HEK293T (cell line): ENCODE results near the gene ZIC4.

Source experiments
- ARNT ChIP-seq: fragments of 450-650 bp; IDR thresholded peaks from 2 replicates; pipeline ENCODE4 v1.6.1; 2017; ENCODE audit warnings: mild to moderate bottlenecking
- BHLHE40 ChIP-seq: fragments of 450-650 bp; IDR thresholded peaks from 2 replicates; pipeline ENCODE4 v1.6.1; 2016; ENCODE audit warnings: mild to moderate bottlenecking, moderate library complexity, borderline replicate concordance
- CTBP1 ChIP-seq: fragments of 450-650 bp; IDR thresholded peaks from 2 replicates; pipeline ENCODE4 v1.6.1; 2016; ENCODE audit warnings: borderline replicate concordance
- ELF4 ChIP-seq: fragments of 450-650 bp; IDR thresholded peaks from 2 replicates; pipeline ENCODE4 v1.6.1; 2017; ENCODE audit warnings: antibody characterized with exemption
- FOXA1 ChIP-seq: fragments of 450-650 bp; IDR thresholded peaks from 2 replicates; pipeline ENCODE4 v1.6.1; 2016; ENCODE audit warnings: mild to moderate bottlenecking
- FOXK2 ChIP-seq: fragments of 450-650 bp; IDR thresholded peaks from 2 replicates; pipeline ENCODE4 v1.6.1; 2016; ENCODE audit warnings: mild to moderate bottlenecking
- FOXM1 ChIP-seq: fragments of 450-650 bp; IDR thresholded peaks from 2 replicates; pipeline ENCODE4 v1.6.1; 2017; ENCODE audit warnings: mild to moderate bottlenecking, borderline replicate concordance
- HDGF ChIP-seq: fragments of 450-650 bp; IDR thresholded peaks from 2 replicates; pipeline ENCODE4 v1.6.1; 2017; ENCODE audit warnings: antibody characterized with exemption, borderline replicate concordance
- NFRKB ChIP-seq: fragments of 450-650 bp; IDR thresholded peaks from 2 replicates; pipeline ENCODE4 v1.6.1; 2016; ENCODE audit warnings: mild to moderate bottlenecking, moderate library complexity
- SP1 ChIP-seq: fragments of 450-650 bp; IDR thresholded peaks from 2 replicates; pipeline ENCODE4 v1.6.1; 2017
- SUZ12 ChIP-seq: fragments of 450-650 bp; IDR thresholded peaks from 2 replicates; pipeline ENCODE4 v1.6.1; 2016; ENCODE audit warnings: mild to moderate bottlenecking
- TARDBP ChIP-seq: fragments of 450-650 bp; IDR thresholded peaks from 2 replicates; pipeline ENCODE4 v1.6.1; 2016
- ZNF384 ChIP-seq: fragments of 450-650 bp; IDR thresholded peaks from 2 replicates; pipeline ENCODE4 v1.6.1; 2016
- TF ChIP-seq, protein P1 (sequence below): fragments of 450-650 bp; IDR thresholded peaks from 2 replicates; pipeline ENCODE4 v1.6.1; 2016

DNA sequence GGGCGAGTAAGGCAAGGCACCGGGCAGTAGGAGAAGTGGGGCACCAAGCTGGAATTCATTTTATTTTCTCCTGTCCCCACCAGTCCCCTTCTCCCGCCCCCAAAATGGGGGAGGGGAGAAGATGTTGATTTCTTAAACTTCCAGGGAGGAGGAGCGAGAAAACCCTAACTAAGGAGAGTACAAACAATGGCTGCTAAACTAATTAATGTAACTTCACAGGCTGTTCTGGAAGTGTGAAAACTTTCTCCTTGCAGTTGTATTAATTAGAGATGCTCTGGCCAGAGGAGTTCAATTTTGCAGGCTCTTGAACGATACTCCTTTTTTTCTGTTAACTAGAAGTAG, 11.5 kb downstream of the ZIC4 start:
- TF ChIP-seq SP1 = no peak
- no peak for TF ChIP-seq FOXM1
- TF ChIP-seq FOXK2 = no peak
- no peak for TF ChIP-seq NFRKB
- TF ChIP-seq ARNT = no peak
- TF ChIP-seq SUZ12 = no peak
- TF ChIP-seq BHLHE40 = no peak
- TF ChIP-seq CTBP1 = no peak
- no peak for TF ChIP-seq ZNF384
- no peak for TF ChIP-seq HDGF
- no peak for TF ChIP-seq ELF4
- TF ChIP-seq, protein P1, sequence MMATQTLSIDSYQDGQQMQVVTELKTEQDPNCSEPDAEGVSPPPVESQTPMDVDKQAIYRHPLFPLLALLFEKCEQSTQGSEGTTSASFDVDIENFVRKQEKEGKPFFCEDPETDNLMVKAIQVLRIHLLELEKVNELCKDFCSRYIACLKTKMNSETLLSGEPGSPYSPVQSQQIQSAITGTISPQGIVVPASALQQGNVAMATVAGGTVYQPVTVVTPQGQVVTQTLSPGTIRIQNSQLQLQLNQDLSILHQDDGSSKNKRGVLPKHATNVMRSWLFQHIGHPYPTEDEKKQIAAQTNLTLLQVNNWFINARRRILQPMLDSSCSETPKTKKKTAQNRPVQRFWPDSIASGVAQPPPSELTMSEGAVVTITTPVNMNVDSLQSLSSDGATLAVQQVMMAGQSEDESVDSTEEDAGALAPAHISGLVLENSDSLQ = no peak
- TF ChIP-seq TARDBP = no peak
- TF ChIP-seq FOXA1 = no peak
